SK-N-MC (cell line): Measurements from ENCODE around the gene NUSAP1.

Experiments used
- EZH2 ChIP-seq: fragments of 200-600 bp; sonication (generic); IDR thresholded peaks from one replicate; pipeline ENCODE4 v1.6.1; 2017; ENCODE audit warnings: antibody characterized with exemption
- POLR2AphosphoS5 ChIP-seq: IDR thresholded peaks from 2 replicates; pipeline ENCODE4 v1.6.1; 2012; ENCODE audit warnings: mild to moderate bottlenecking, low read depth, low read length, borderline replicate concordance

- TF ChIP-seq EZH2: no peak
- no peak for TF ChIP-seq POLR2AphosphoS5
Observed at GRCh38 chr15:41408234-41408641, 75.6 kb downstream of the NUSAP1 start.
